ENCODE data around the gene KHDC4. TPM values are rescaled to one million over a fixed set of nuclear protein-coding genes. Genes with fewer than 3 reads are reported as not detected.

KHDC4 gene
- total and polyA plus RNA-seq, 9 donors, result 24.5 to 38.0 (median 30.0) TPM

GRCh38 chr1:155890251-155890650 is 44.0 kb downstream of the KHDC4 start:
- no peak for DNase-seq
- Histone ChIP-seq H3K27ac (ENCODE audit: low read length) (no peak overlapping the region), H3K36me3 (ENCODE audit: control insufficient read depth, insufficient read depth, low read length) (peaks cover 2% of the 10 kb centered on the region), H3K4me3 (ENCODE audit: low read length) (no peak overlapping the region), H3K27me3 (ENCODE audit: control insufficient read depth, insufficient read depth, low read length) (no peaks in the 10 kb centered on the region), H3K9me3 (replicated peaks; ENCODE audit: control insufficient read depth, low read depth, low read length) (no peaks in the 10 kb centered on the region), H3K4me1 (ENCODE audit: control insufficient read depth, insufficient read depth, low read length) (peaks cover 11% of the 10 kb centered on the region)
- WGBS (ENCODE audit: insufficient coverage), result 50% methylated on average over 1 of the region's 3 CpGs

- Histone ChIP-seq H3K4me1 (ENCODE audit: control insufficient read depth, insufficient read depth, low read length) (peaks cover 11% of the 10 kb centered on the region), H3K9me3 (replicated peaks; ENCODE audit: control insufficient read depth, low read depth, low read length) (no peaks in the 10 kb centered on the region), H3K4me3 (ENCODE audit: low read length) (no peak overlapping the region), H3K27me3 (ENCODE audit: control insufficient read depth, insufficient read depth, low read length) (no peaks in the 10 kb centered on the region), H3K36me3 (ENCODE audit: control insufficient read depth, insufficient read depth, low read length) (peaks cover 2% of the 10 kb centered on the region), H3K27ac (ENCODE audit: low read length) (no peak overlapping the region)
- DNase-seq, result no peak
- no CpG with 5 or more reads among the region's 2 CpGs for WGBS (ENCODE audit: insufficient coverage)
Measured at GRCh38 chr1:155889566-155889965, 44.6 kb downstream of the KHDC4 start.

- no peak for DNase-seq
- WGBS (ENCODE audit: insufficient coverage), result no CpG with 5 or more reads among the region's 5 CpGs
- peaks cover 2% of the 10 kb centered on the region for H3K36me3 ChIP-seq (ENCODE audit: control insufficient read depth, insufficient read depth, low read length)
- peaks cover 10% of the 10 kb centered on the region for H3K4me1 ChIP-seq (ENCODE audit: control insufficient read depth, insufficient read depth, low read length)
- no peak overlapping the region for H3K27ac ChIP-seq (ENCODE audit: low read length)
- no peaks in the 10 kb centered on the region for H3K9me3 ChIP-seq (replicated peaks; ENCODE audit: control insufficient read depth, low read depth, low read length)
- H3K27me3 ChIP-seq (ENCODE audit: control insufficient read depth, insufficient read depth, low read length), result no peaks in the 10 kb centered on the region
- H3K4me3 ChIP-seq (ENCODE audit: low read length), result no peak overlapping the region
Measured at GRCh38 chr1:155888481-155888880, 45.7 kb downstream of the KHDC4 start.

- H3K4me1 ChIP-seq (ENCODE audit: control insufficient read depth, insufficient read depth, low read length), result no peaks in the 10 kb centered on the region
- H3K36me3 ChIP-seq (ENCODE audit: control insufficient read depth, insufficient read depth, low read length), result peaks cover 17% of the 10 kb centered on the region
- H3K4me3 ChIP-seq (ENCODE audit: low read length), result no peak overlapping the region
- DNase-seq, result no peak
- no peaks in the 10 kb centered on the region for H3K9me3 ChIP-seq (replicated peaks; ENCODE audit: control insufficient read depth, low read depth, low read length)
- H3K27me3 ChIP-seq (ENCODE audit: control insufficient read depth, insufficient read depth, low read length), result no peaks in the 10 kb centered on the region
- H3K27ac ChIP-seq (ENCODE audit: low read length), result no peak overlapping the region
Measured at GRCh38 chr1:155884982-155885381, 49.2 kb downstream of the KHDC4 start.

GRCh38 chr1:155884031-155884960 is 49.9 kb downstream of the KHDC4 start:
- Histone ChIP-seq H3K27me3 (ENCODE audit: control insufficient read depth, insufficient read depth, low read length) (no peaks in the 10 kb centered on the region), H3K4me3 (ENCODE audit: low read length) (no peak overlapping the region), H3K27ac (ENCODE audit: low read length) (no peak overlapping the region), H3K36me3 (ENCODE audit: control insufficient read depth, insufficient read depth, low read length) (peaks cover 17% of the 10 kb centered on the region), H3K9me3 (replicated peaks; ENCODE audit: control insufficient read depth, low read depth, low read length) (no peaks in the 10 kb centered on the region), H3K4me1 (ENCODE audit: control insufficient read depth, insufficient read depth, low read length) (no peaks in the 10 kb centered on the region)
- no peak for DNase-seq
- WGBS (ENCODE audit: insufficient coverage), result 88% methylated on average over 3 of the region's 9 CpGs

- Histone ChIP-seq H3K27ac (ENCODE audit: low read length) (no peak overlapping the region), H3K4me3 (ENCODE audit: low read length) (no peak overlapping the region), H3K4me1 (ENCODE audit: control insufficient read depth, insufficient read depth, low read length) (no peaks in the 10 kb centered on the region), H3K27me3 (ENCODE audit: control insufficient read depth, insufficient read depth, low read length) (no peaks in the 10 kb centered on the region), H3K9me3 (replicated peaks; ENCODE audit: control insufficient read depth, low read depth, low read length) (no peaks in the 10 kb centered on the region), H3K36me3 (ENCODE audit: control insufficient read depth, insufficient read depth, low read length) (peaks cover 20% of the 10 kb centered on the region)
- WGBS (ENCODE audit: insufficient coverage), result no CpG with 5 or more reads among the region's 2 CpGs
- no peak for DNase-seq
Measured at GRCh38 chr1:155882766-155883165, 51.4 kb downstream of the KHDC4 start.

- Histone ChIP-seq H3K4me1 (ENCODE audit: control insufficient read depth, insufficient read depth, low read length) (no peaks in the 10 kb centered on the region), H3K36me3 (ENCODE audit: control insufficient read depth, insufficient read depth, low read length) (peaks cover 20% of the 10 kb centered on the region), H3K9me3 (replicated peaks; ENCODE audit: control insufficient read depth, low read depth, low read length) (no peaks in the 10 kb centered on the region), H3K27ac (ENCODE audit: low read length) (no peak overlapping the region), H3K4me3 (ENCODE audit: low read length) (no peak overlapping the region), H3K27me3 (ENCODE audit: control insufficient read depth, insufficient read depth, low read length) (no peaks in the 10 kb centered on the region)
- no peak for DNase-seq
Measured at GRCh38 chr1:155882235-155882634, 52.0 kb downstream of the KHDC4 start.

- H3K4me3 ChIP-seq (ENCODE audit: low read length), result no peak overlapping the region
- no peaks in the 10 kb centered on the region for H3K9me3 ChIP-seq (replicated peaks; ENCODE audit: control insufficient read depth, low read depth, low read length)
- no peak overlapping the region for H3K27ac ChIP-seq (ENCODE audit: low read length)
- WGBS (ENCODE audit: insufficient coverage), result 93% methylated on average over 3 of the region's 6 CpGs
- DNase-seq, result no peak
- no peaks in the 10 kb centered on the region for H3K27me3 ChIP-seq (ENCODE audit: control insufficient read depth, insufficient read depth, low read length)
- peaks cover 20% of the 10 kb centered on the region for H3K36me3 ChIP-seq (ENCODE audit: control insufficient read depth, insufficient read depth, low read length)
- no peaks in the 10 kb centered on the region for H3K4me1 ChIP-seq (ENCODE audit: control insufficient read depth, insufficient read depth, low read length)
Measured at GRCh38 chr1:155880950-155881349, 53.3 kb downstream of the KHDC4 start.

GRCh38 chr1:155880251-155880650 is 54.0 kb downstream of the KHDC4 start:
- DNase-seq, result no peak
- Histone ChIP-seq H3K9me3 (replicated peaks; ENCODE audit: control insufficient read depth, low read depth, low read length) (no peaks in the 10 kb centered on the region), H3K36me3 (ENCODE audit: control insufficient read depth, insufficient read depth, low read length) (peaks cover 18% of the 10 kb centered on the region), H3K4me1 (ENCODE audit: control insufficient read depth, insufficient read depth, low read length) (no peaks in the 10 kb centered on the region), H3K27me3 (ENCODE audit: control insufficient read depth, insufficient read depth, low read length) (no peaks in the 10 kb centered on the region), H3K4me3 (ENCODE audit: low read length) (no peak overlapping the region), H3K27ac (ENCODE audit: low read length) (no peak overlapping the region)
- 93% methylated on average over 2 of the region's 2 CpGs for WGBS (ENCODE audit: insufficient coverage)

- no CpG with 5 or more reads among the region's 2 CpGs for WGBS (ENCODE audit: insufficient coverage)
- DNase-seq, result no peak
- no peak overlapping the region for H3K27ac ChIP-seq (ENCODE audit: low read length)
- no peaks in the 10 kb centered on the region for H3K4me1 ChIP-seq (ENCODE audit: control insufficient read depth, insufficient read depth, low read length)
- H3K4me3 ChIP-seq (ENCODE audit: low read length), result no peak overlapping the region
- peaks cover 20% of the 10 kb centered on the region for H3K36me3 ChIP-seq (ENCODE audit: control insufficient read depth, insufficient read depth, low read length)
- H3K9me3 ChIP-seq (replicated peaks; ENCODE audit: control insufficient read depth, low read depth, low read length), result no peaks in the 10 kb centered on the region
- no peaks in the 10 kb centered on the region for H3K27me3 ChIP-seq (ENCODE audit: control insufficient read depth, insufficient read depth, low read length)
Measured at GRCh38 chr1:155877945-155878344, 56.3 kb downstream of the KHDC4 start.

All from muscle of leg (tissue), 11 donors.